Activated T-helper 2 cell treated with anti-CD3 and anti-CD28 coated beads, Interferon-gamma antibody, Interleukin-2, Interleukin-4, amounts not matched to agents 10 μg/mL and 5 μg/mL and 100 μg/mL, durations not matched to agents 14 hours and 24 hours and 36 hours (primary cell): ENCODE results near the gene MED12L. TPM values are rescaled to one million over a fixed set of nuclear protein-coding genes. Genes with fewer than 3 reads are reported as not detected.

ENCODE experiments used
- DNase-seq: peaks from one replicate; pipeline ENCODE4 v3.0.0; 2021; ENCODE audit warnings: low spot score
- H3K27ac Mint-ChIP-seq: one replicate; pipeline ENCODE4 v1.8.0; 2021; ENCODE audit warnings: mixed read lengths
- H3K27me3 Mint-ChIP-seq: one replicate; pipeline ENCODE4 v1.8.0; 2021; ENCODE audit warnings: low read depth, mixed read lengths
- H3K36me3 Mint-ChIP-seq: one replicate; pipeline ENCODE4 v1.8.0; 2021; ENCODE audit warnings: low read depth, mixed read lengths
- H3K4me1 Mint-ChIP-seq: one replicate; pipeline ENCODE4 v1.8.0; 2021; ENCODE audit warnings: low read depth, mixed read lengths
- H3K4me3 Mint-ChIP-seq: one replicate; pipeline ENCODE4 v1.8.0; 2021; ENCODE audit warnings: low read depth, mild to moderate bottlenecking, moderate library complexity, mixed read lengths
- H3K9me3 Mint-ChIP-seq: one replicate; pipeline ENCODE4 v1.8.0; 2021; ENCODE audit warnings: mixed read lengths
- intact Hi-C: fragments of 100-400 bp; cut with micrococcal nuclease; formaldehyde crosslinking; loops from one replicate; pipeline ENCODE4 v1.15.1; 2023
- total RNA-seq: library from RNA; stranded (reverse); gene quantifications from 2 replicates; pipeline ENCODE4 v1.2.3, GENCODE V29; 2022

Gene MED12L
- total RNA-seq, 1 donor from 2014 or later = 8.7 TPM

GRCh38 chr3:151096716-151097115 is 11.3 kb downstream of the MED12L start:
- H3K4me1 Mint-ChIP-seq = peaks cover 4% of the 10 kb centered on the region
- no peak overlapping the region for H3K4me3 Mint-ChIP-seq
- no peaks in the 10 kb centered on the region for H3K36me3 Mint-ChIP-seq
- peaks cover 3% of the 10 kb centered on the region for H3K9me3 Mint-ChIP-seq
- intact Hi-C loops = no loop called here
- peaks cover 28% of the 10 kb centered on the region for H3K27me3 Mint-ChIP-seq
- H3K27ac Mint-ChIP-seq = no peak overlapping the region
- DNase-seq = no peak

GRCh38 chr3:151100076-151100475 is 14.6 kb downstream of the MED12L start:
- Mint-ChIP-seq H3K27me3 (peaks cover 22% of the 10 kb centered on the region), H3K9me3 (peaks cover 3% of the 10 kb centered on the region), H3K4me1 (no peaks in the 10 kb centered on the region), H3K36me3 (no peaks in the 10 kb centered on the region), H3K4me3 (no peak overlapping the region), H3K27ac (no peak overlapping the region)
- no peak for DNase-seq
- intact Hi-C loops = no loop called here

- peaks cover 22% of the 10 kb centered on the region for H3K27me3 Mint-ChIP-seq
- intact Hi-C loops = no loop called here
- H3K4me1 Mint-ChIP-seq = no peaks in the 10 kb centered on the region
- H3K4me3 Mint-ChIP-seq = no peak overlapping the region
- H3K36me3 Mint-ChIP-seq = no peaks in the 10 kb centered on the region
- H3K27ac Mint-ChIP-seq = no peak overlapping the region
- no peak for DNase-seq
- H3K9me3 Mint-ChIP-seq = peaks cover 3% of the 10 kb centered on the region
Observed at GRCh38 chr3:151101270-151101969, 16.0 kb downstream of the MED12L start.

GRCh38 chr3:151106311-151106710 is 20.8 kb downstream of the MED12L start:
- H3K9me3 Mint-ChIP-seq = no peaks in the 10 kb centered on the region
- intact Hi-C loops = no loop called here
- peaks cover 2% of the 10 kb centered on the region for H3K4me1 Mint-ChIP-seq
- DNase-seq = no peak
- no peaks in the 10 kb centered on the region for H3K36me3 Mint-ChIP-seq
- no peak overlapping the region for H3K27ac Mint-ChIP-seq
- peaks cover 17% of the 10 kb centered on the region for H3K27me3 Mint-ChIP-seq
- H3K4me3 Mint-ChIP-seq = no peak overlapping the region

GRCh38 chr3:151107177-151107576 is 21.7 kb downstream of the MED12L start:
- no peaks in the 10 kb centered on the region for H3K36me3 Mint-ChIP-seq
- intact Hi-C loops = no loop called here
- no peak overlapping the region for H3K27ac Mint-ChIP-seq
- DNase-seq = no peak
- H3K9me3 Mint-ChIP-seq = no peaks in the 10 kb centered on the region
- H3K4me3 Mint-ChIP-seq = no peak overlapping the region
- H3K27me3 Mint-ChIP-seq = peaks cover 12% of the 10 kb centered on the region
- peaks cover 2% of the 10 kb centered on the region for H3K4me1 Mint-ChIP-seq

- Mint-ChIP-seq H3K27me3 (peaks cover 9% of the 10 kb centered on the region), H3K27ac (no peak overlapping the region), H3K36me3 (no peaks in the 10 kb centered on the region), H3K9me3 (no peaks in the 10 kb centered on the region), H3K4me1 (peaks cover 2% of the 10 kb centered on the region), H3K4me3 (no peak overlapping the region)
- intact Hi-C loops = no loop called here
- DNase-seq = no peak
Observed at GRCh38 chr3:151107701-151108100, 22.2 kb downstream of the MED12L start.

GRCh38 chr3:151109286-151109800 is 23.9 kb downstream of the MED12L start:
- H3K4me3 Mint-ChIP-seq = no peak overlapping the region
- intact Hi-C loops = no loop called here
- H3K4me1 Mint-ChIP-seq = peaks cover 2% of the 10 kb centered on the region
- DNase-seq = no peak
- no peaks in the 10 kb centered on the region for H3K36me3 Mint-ChIP-seq
- no peak overlapping the region for H3K27ac Mint-ChIP-seq
- peaks cover 12% of the 10 kb centered on the region for H3K27me3 Mint-ChIP-seq
- no peaks in the 10 kb centered on the region for H3K9me3 Mint-ChIP-seq

- intact Hi-C loops = no loop called here
- H3K9me3 Mint-ChIP-seq = no peaks in the 10 kb centered on the region
- peaks cover 22% of the 10 kb centered on the region for H3K27me3 Mint-ChIP-seq
- H3K36me3 Mint-ChIP-seq = no peaks in the 10 kb centered on the region
- H3K4me3 Mint-ChIP-seq = no peak overlapping the region
- DNase-seq = no peak
- H3K4me1 Mint-ChIP-seq = peaks cover 2% of the 10 kb centered on the region
- H3K27ac Mint-ChIP-seq = no peak overlapping the region
Observed at GRCh38 chr3:151112731-151113130, 27.3 kb downstream of the MED12L start.

GRCh38 chr3:151113343-151113742 is 27.9 kb downstream of the MED12L start:
- no peaks in the 10 kb centered on the region for H3K36me3 Mint-ChIP-seq
- H3K27ac Mint-ChIP-seq = no peak overlapping the region
- H3K4me3 Mint-ChIP-seq = no peak overlapping the region
- no peak for DNase-seq
- peaks cover 18% of the 10 kb centered on the region for H3K27me3 Mint-ChIP-seq
- intact Hi-C loops = no loop called here
- no peaks in the 10 kb centered on the region for H3K9me3 Mint-ChIP-seq
- H3K4me1 Mint-ChIP-seq = peaks cover 2% of the 10 kb centered on the region

GRCh38 chr3:151117047-151117446 is 31.6 kb downstream of the MED12L start:
- DNase-seq = no peak
- Mint-ChIP-seq H3K4me3 (no peak overlapping the region), H3K27ac (no peak overlapping the region), H3K36me3 (no peaks in the 10 kb centered on the region), H3K9me3 (no peaks in the 10 kb centered on the region), H3K27me3 (peaks cover 19% of the 10 kb centered on the region), H3K4me1 (no peaks in the 10 kb centered on the region)
- intact Hi-C loops = no loop called here

GRCh38 chr3:151119188-151119587 is 33.7 kb downstream of the MED12L start:
- H3K27me3 Mint-ChIP-seq = peaks cover 15% of the 10 kb centered on the region
- no peaks in the 10 kb centered on the region for H3K36me3 Mint-ChIP-seq
- no peak overlapping the region for H3K27ac Mint-ChIP-seq
- intact Hi-C loops = no loop called here
- no peak overlapping the region for H3K4me3 Mint-ChIP-seq
- DNase-seq = no peak
- no peaks in the 10 kb centered on the region for H3K9me3 Mint-ChIP-seq
- peaks cover 2% of the 10 kb centered on the region for H3K4me1 Mint-ChIP-seq

GRCh38 chr3:151120409-151120808 is 34.9 kb downstream of the MED12L start:
- Mint-ChIP-seq H3K27ac (no peak overlapping the region), H3K4me1 (peaks cover 2% of the 10 kb centered on the region), H3K36me3 (no peaks in the 10 kb centered on the region), H3K9me3 (no peaks in the 10 kb centered on the region), H3K27me3 (peaks cover 8% of the 10 kb centered on the region), H3K4me3 (no peak overlapping the region)
- intact Hi-C loops = no loop called here
- no peak for DNase-seq

- Mint-ChIP-seq H3K4me3 (no peak overlapping the region), H3K36me3 (no peaks in the 10 kb centered on the region), H3K9me3 (no peaks in the 10 kb centered on the region), H3K27me3 (peaks cover 8% of the 10 kb centered on the region), H3K27ac (no peak overlapping the region), H3K4me1 (peaks cover 2% of the 10 kb centered on the region)
- intact Hi-C loops = no loop called here
- no peak for DNase-seq
Observed at GRCh38 chr3:151121016-151121415, 35.6 kb downstream of the MED12L start.
